GM23248 (cell line): ENCODE results near the gene SNX4.

Source experiments
- EZH2 ChIP-seq: fragments of 200-600 bp; sonication (generic); IDR thresholded peaks from 2 replicates; pipeline ENCODE4 v1.6.1; 2018; ENCODE audit warnings: antibody characterized with exemption, mild to moderate bottlenecking; ENCODE audit not compliant: insufficient read depth, poor library complexity, severe bottlenecking
- EZH2phosphoT487 ChIP-seq: fragments of 200-600 bp; sonication (generic); IDR thresholded peaks from 2 replicates; pipeline ENCODE4 v1.6.1; 2018; ENCODE audit warnings: antibody characterized with exemption, moderate library complexity, mild to moderate bottlenecking, low read depth; ENCODE audit not compliant: insufficient read depth

DNA sequence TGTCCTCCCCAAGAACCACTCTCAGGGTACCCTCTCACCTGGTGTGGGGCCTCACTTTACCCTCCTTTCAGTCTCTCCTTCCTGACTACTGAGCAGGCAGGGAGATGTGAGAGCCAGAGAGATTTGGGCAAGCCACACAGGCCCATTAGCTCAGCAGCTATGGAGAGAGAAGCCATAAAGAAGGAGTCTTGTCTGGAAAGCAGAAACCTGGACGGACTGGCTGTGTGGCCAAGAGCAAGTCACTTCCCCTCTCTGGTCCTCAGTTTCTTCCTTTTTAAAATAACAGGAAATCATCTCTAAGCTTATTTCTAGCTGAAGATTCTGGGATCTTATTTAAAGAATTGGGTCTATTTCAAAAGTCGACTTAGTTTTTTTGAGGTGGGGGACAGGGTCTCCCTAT lies 79.0 kb downstream of the SNX4 start:
- TF ChIP-seq EZH2 (no peak), EZH2phosphoT487 (no peak)
